NOMO-1 treated with DMSO at 0.1 percent for 48 hours (cell line): ENCODE measurements around the gene DNM1.
A peak's percentile ranks its signal among the peaks of the same experiment; 100 is the strongest.
"Not testable (repeated sequence)": the region's sequence is repeated elsewhere in the genome, so short reads cannot be mapped to it uniquely, and the experiment has no call there.

ENCODE experiments used
- DNase-seq: peaks from one replicate; lab custom pipeline; 2025; ENCODE audit not compliant: unreplicated experiment; lab: John Stamatoyannopoulos, UW

Gene DNM1

DNA sequence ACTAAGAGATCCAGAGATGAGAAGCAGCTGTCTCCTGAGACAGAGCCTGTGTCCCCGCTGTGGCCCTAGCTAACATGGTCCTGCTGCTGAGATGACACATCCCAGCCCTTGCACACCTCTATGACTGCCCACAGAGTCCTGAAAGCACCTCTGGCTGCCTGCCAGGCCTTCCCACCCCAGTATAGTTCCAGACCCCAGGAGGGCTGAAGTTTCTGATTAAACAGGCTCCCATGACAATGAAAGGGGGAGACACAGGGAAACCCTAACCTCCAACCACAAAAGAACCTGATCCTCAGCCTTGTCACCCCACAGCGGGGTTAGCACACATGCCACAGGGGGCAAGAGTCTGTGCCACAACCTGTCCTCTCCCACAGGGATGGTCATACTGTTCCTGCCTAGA is 27.5 kb upstream of the DNM1 start:
- no peak for DNase-seq

GRCh38 chr9:128178806-128179431 is 24.3 kb upstream of the DNM1 start:
- DNase-seq, result no peak

DNA sequence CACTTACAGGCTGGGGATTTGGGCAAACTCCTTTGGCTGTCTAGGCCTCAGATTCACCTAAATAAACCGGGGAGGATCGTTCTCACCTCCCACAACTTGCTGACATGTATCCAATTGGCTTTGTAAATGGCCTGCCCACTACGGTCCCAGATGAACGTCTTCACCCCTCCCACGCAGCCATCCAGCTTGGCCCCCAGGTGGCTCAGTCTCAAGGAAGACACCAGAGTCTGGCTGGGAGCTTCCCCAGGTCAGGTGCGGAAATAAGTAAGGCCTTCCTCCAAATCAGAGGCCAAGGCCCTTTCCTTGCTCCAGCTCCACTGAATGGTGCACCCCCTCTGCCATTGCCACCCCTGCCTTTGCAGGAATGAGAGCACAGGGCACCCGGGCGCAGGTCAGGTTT is 23.2 kb upstream of the DNM1 start:
- DNase-seq, result no peak

DNA sequence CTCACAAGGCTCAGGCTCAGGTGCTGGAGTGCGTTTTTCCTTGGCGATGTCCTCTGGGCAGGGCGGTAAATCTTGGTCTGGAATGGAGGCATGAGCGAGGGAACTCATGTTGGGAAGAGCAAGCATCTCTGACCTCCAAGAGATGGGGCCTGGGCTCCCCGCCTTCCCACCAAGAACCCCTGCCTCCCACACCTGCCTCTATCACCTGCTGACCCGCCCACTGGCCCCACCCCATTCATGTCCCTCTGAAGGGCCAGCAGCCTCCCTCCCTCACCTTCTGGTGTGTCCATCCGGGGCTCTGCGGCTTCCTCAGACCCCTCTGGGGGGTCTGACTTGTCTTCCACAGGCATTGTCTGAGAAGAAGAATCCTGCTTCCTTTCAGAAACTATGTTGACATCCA is 22.7 kb upstream of the DNM1 start:
- no peak for DNase-seq

DNA sequence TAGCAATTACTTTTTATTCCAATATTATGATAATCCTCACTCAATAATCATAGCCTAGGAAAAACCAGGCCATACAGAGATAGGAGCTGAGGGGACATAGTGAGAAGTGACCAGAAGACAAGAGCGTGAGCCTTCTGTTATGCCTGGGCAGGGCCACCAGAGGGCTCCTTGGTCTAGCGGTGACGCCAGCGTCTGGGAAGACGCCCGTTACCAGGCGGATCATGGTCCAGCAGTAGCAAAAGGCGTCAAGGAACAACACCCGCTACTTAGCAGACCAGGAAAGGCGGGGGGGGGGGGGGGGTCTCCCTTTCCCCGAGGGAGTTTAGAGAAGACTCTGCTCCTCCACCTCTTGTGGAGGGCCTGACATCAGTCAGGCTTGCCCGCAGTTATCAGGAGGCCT is 21.7 kb upstream of the DNM1 start:
- not testable (repeated sequence) for DNase-seq

DNA sequence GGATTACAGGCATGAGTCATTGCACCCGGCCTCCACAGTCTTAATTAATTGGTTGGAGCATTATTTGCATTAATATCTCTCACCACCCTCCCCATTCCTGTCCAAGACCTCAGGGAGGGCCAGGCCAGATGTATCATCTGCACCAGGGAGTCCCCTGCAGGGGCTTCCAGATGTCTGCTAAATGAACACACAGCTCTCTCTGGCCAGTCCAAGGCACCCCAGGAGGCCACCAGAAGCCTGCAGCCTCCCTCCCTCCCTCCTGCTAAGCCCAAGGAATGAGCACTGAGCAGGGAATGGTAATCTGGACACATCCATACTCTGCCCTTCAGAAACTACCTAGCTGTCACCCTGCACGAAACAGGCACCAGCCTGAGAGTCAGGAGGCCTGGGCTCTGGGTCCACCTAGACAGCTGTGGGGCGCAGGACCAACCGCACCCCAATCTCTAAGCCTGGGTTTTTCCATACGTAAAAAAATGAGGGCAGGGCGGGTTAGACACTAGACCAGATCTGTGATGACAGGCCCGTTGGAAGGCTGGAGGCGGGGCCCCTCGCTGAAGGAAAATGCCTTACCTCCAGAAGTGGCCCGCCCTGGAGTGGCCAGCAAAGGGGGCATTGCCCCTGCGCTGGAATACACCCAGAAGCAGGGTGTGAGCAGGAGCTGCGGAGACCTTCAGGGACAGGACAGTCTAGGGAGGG is 20.1 kb upstream of the DNM1 start:
- no peak for DNase-seq

DNA sequence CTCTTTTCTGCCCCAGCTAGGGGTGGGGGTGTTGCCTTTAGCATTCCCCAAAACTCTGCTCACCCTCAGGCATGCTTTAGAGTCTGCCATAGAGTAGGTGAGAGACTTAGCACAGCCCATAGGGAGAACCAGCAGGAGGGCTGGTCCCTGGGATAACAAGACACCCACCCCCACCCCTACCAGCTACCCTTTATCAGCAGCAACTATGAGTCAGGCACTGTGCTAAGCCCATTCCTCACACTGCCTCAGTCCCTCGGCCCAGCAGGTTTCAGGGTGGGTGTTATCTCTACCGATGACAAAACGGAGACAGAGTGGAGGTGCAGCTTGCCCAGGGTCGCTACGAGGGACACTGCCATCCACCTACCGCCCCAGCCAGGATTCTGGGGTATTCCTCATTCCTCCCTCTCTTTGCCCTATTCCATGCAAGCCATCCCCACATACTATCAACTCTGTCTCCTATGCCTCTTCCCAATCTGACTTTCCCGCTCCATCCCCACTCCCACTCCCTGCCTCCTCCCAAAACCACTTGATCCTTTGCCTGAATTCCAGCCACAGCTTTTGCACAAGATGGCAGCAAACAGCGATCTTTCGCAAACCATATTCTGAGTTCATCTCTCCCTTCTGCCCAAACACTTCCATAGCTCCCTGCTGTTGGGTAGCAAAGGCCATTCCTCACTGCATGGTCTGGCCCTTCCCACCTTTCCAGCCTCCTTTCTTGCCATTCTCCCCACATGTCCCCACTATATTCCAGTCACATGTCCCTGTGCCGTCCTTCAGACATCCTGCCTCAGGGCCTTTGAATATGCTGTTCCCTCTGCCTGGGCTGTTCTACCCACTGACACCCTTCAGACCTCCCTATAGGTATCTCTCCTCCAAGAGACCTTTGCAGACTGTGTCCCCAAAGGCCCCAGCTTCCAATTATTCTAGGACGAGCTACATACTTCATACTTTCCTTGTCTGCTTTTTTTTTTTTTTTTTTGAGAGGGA is 16.9 kb upstream of the DNM1 start:
- no peak for DNase-seq

DNA sequence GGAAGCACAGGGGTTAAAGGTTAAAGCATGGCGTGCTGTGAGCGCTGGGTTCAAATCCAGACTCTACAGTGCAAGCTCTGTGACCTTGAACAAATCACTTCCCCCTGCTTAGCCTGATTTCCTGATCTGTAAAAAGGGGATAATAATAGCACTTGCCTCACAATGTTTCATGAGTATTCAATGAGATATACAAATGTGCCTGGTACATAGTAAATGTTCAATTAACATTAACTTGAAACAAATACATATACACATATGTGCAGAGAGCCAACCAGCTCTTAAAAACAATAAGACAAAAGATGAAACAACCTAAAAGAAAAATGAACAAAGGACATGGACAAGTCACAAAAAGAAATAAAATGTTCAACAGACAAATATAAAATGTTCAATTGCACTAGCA is 15.8 kb upstream of the DNM1 start:
- DNase-seq, result no peak

GRCh38 chr9:128188209-128188608 is 15.0 kb upstream of the DNM1 start:
- DNase-seq, result no peak

GRCh38 chr9:128190013-128190412 is 13.2 kb upstream of the DNM1 start:
- no peak for DNase-seq

DNA sequence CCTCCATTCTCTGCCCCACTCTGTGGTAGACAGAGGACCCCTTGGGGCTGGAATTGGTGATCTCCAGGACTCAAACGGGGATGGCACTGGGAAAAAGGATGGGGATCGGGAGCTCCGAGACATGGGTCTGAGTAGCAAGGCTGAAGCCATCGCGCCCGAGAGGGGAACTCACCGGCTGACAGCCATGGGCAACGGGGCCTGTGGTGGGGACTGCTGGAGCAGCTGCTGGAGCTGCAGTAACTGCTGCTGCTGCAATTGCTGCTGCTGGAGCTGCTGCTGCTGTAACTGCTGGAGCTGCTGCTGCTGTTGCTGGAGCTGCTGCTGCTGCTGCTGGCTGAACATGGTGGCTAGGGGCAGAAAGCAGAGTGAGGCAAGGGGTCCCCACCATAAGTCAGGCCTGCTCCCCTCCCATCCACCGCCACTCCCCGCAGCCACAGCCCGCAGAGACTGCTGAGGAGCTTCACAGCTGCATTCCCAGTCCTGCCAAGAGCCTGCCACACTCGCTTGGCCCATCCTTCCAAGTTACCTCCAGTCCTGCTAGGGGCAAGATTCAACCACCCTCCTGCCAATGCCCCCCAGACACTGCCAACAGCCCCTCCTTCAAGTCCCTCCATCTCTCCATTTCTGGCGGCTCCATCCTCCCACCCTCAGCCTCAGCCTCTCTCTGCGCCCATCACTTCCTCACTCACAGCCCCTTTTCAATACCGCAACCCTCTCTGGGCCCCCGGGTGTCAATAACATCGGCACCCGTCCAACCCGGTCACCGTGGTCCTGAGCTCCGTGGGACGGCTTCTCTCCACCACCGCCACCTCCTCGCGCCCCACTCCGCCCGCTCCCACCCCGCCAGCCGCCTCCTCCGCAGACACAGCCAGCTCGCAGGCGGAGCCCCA is 12.4 kb upstream of the DNM1 start:
- peak; percentile 13 for DNase-seq

- DNase-seq, result peak; percentile 57
These were observed 11.7 kb upstream of the DNM1 start, which contains the start of gene CIZ1 for GRCh38 chr9:128191406-128192046. CIZ1 (minus strand) TSS chr9:128191572; CDS start chr9:128190857, 715 bp downstream.

- peak; percentile 74 for DNase-seq
These were observed 10.4 kb upstream of the DNM1 start for GRCh38 chr9:128192601-128193371.

DNA sequence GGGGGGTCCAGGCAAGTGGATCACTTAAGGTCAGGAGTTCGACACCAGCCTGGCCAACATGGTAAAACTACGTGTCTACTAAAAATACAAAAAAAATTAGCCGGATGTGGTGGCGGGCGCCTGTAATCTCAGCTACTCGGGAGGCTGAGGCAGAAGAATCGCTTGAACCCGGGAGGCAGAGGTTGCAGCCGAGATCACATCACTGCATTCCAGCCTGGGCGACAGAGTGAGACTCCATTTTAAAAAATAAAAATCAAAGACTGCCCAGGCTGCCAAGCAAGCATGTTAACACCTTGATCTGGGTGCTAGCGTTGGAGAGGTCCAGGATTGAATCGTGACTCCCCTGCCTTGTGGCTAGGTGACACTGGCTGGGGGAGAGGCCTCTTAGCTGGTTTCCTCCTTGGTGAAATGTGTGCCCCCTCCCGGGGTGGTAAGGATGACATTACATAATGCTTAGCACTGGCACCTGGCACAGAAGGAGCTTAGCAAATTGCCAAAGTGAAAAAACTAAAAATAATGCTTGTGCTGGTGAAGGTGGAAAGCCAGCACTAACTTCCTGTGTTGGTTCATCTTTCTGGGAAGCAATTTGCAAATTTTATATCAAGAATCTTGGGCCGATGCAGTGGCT is 9.6 kb upstream of the DNM1 start:
- no peak for DNase-seq

DNA sequence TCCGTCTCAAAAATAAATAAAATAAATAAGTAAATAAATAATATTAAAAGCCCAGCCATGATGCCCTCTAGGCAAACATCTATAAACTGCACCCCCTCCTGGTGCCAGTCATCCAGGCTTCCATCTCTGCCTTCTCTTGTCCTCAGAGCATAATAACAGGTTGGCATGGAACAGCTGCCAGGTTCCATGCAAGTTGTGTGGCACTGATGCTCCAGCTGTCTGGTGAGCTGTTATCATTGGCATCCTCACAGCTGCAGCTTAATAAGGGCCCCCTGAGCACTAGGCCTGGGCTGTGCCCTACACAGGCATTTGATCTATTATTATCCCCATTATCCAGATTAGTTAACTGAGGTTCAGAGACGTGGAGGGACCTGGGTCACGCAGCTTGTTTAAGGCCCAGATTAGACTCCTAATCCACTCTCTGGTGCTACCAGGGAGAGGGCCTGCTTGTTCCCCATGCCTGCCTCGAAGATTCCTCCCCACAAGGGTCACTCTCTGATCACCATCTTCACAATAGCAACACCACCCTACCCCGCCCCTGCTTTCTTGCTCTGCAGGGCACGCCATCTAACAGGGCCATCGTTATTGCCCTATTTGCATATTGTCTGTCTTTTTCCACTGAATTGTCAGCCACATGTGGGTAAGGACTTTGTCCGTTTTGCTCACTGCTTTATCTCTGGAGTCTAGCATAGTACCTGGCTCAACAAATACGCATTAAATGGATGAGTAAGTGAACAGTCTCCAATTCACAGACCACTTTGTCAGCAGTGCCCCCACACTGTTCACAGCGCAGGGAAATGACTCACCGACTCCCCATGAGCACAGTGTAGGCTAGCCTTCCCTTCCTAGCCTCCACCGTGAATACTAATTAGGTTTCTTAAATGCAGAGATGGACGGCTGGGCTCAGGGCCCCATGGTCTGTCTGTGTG is 1.5 kb upstream of the DNM1 start:
- DNase-seq, result no peak

DNA sequence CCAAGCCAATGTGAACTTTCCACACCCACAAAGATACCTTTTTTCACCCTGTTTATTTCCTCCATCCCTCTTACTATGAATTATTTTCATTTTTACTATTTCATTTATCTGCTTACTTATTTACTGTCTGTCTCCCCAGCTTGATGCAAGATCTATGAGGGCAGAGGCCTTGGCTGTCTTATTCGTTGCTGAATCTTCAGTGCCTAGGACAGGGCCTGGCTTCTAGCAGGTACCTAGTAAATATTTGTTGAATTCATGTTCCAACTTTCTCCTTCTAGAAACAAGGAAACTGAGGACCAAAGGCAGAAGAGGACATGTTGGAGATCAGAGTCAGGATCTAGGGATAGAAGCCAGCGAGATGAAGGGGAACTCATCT is 543 bp upstream of the DNM1 start:
- no peak for DNase-seq

DNA sequence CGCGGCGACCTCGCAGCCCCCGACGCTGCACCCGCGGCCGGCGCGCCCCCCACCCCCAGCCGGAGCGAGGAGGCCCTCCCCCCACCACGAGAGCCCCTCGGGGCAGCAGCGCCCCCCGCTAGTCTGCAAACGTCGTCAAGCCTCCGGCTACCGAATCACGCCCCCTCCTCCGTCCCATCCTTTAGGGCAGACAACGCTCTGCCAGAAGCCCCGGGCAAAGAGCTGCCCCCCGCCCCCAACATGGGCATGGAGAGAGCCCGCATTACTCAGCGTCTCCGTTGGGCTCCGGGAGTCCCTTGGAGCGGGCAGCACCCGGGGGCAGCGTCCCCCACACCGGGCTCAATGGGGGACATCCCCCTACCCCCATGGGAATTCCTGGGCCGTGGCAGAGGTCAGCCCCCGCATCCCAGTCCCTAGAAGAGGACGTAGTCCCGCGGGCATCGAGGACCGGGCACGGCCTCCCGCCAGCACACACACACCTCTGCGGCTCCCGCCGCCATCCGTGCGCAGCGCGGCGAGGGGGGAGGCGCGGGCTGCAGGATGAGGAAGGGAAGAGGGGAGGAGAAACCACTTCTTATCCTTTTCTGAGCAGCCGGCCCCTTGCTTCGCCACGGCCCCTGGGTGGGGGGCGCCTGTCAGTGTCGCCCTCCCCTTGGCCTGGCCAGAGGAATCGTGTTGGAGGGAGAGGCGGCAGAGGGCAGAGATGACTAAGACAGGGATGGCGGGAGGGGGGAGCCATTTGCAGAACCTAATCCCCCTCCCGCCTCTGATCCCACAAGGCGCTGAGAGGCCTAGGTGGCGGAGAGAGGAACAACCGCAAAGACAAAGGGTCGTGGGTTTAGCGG is 750 bp downstream of the DNM1 start:
- no peak for DNase-seq
